Tibial nerve (tissue), 4 donors: Measurements from ENCODE around the gene SGK1.

Experiments used
- CTCF ChIP-seq, 5 experiments: fragments of 200-600 bp in 3 of 5; fragments of 450-650 bp in 2 of 5; sonication (generic) in 3 of 5; IDR thresholded peaks; one replicate each; pipeline ENCODE4 v1.5.1; 2016 to 2019; ENCODE audit warnings: antibody characterized with exemption in 5 of 5, mild to moderate bottlenecking in 3 of 5, moderate library complexity in 2 of 5
- EP300 ChIP-seq, 2 donors: sonication (generic); formaldehyde crosslinking; IDR thresholded peaks; one replicate each; pipeline ENCODE4 v1.6.1; 2017; ENCODE audit warnings: antibody characterized with exemption in 2 of 2, mild to moderate bottlenecking in 1 of 2
- POLR2A ChIP-seq, 2 donors: fragments of 450-650 bp; IDR thresholded peaks; one replicate each; pipeline ENCODE4 v1.6.1; 2017; ENCODE audit warnings: antibody characterized with exemption in 2 of 2, mild to moderate bottlenecking in 2 of 2, moderate library complexity in 2 of 2

GRCh38 chr6:134309983-134310605 lies 7.8 kb downstream of the SGK1 start:
- TF ChIP-seq CTCF (IDR thresholded peaks at IDR 0.05) (no peak), EP300 (IDR thresholded peaks at IDR 0.05) (no peak), POLR2A (IDR thresholded peaks at IDR 0.05) (no peak)
